HG03571 (cell line): Measurements from ENCODE around the gene PLOD1.
"Not testable (repeated sequence)": the region's sequence is repeated elsewhere in the genome, so short reads cannot be mapped to it uniquely, and the experiment has no call there.

Source experiments
- ATAC-seq: cut with Tn5 transposase; IDR thresholded peaks from one replicate; pipeline ENCODE4 v1.9.1; 2021; ENCODE audit not compliant: unreplicated experiment

PLOD1 gene

GRCh38 chr1:11912482-11913216 lies 21.9 kb upstream of the PLOD1 start:
- ATAC-seq, result not testable (repeated sequence)

DNA sequence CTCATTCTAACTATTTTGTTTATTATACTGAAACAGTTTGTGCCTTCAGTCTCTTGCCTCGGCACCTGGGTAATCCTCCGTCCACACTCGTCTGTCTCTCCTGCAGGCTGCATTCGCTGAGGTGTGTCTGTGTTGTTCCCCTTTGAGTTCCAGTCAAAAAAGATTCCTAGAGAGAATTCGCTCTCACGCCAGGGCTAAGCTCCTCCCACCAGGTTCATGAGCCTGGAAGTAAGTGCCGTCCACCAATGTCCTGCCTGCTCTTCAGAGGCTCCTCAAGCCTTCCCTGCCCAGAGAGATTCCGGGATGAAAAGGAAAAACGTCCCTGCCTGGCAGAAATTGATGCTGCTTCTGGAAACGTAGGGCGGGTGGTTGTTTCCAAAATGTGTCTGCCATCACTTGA lies 21.2 kb upstream of the PLOD1 start:
- ATAC-seq, result no peak

GRCh38 chr1:11914024-11914423 lies 20.5 kb upstream of the PLOD1 start:
- no peak for ATAC-seq

GRCh38 chr1:11918799-11919519 lies 15.6 kb upstream of the PLOD1 start:
- no peak for ATAC-seq

- no peak for ATAC-seq
Observed at GRCh38 chr1:11919621-11920020, 14.9 kb upstream of the PLOD1 start.

GRCh38 chr1:11920239-11920903 lies 14.1 kb upstream of the PLOD1 start:
- ATAC-seq, result no peak

- ATAC-seq, result no peak
Observed at GRCh38 chr1:11921022-11921421, 13.5 kb upstream of the PLOD1 start.

DNA sequence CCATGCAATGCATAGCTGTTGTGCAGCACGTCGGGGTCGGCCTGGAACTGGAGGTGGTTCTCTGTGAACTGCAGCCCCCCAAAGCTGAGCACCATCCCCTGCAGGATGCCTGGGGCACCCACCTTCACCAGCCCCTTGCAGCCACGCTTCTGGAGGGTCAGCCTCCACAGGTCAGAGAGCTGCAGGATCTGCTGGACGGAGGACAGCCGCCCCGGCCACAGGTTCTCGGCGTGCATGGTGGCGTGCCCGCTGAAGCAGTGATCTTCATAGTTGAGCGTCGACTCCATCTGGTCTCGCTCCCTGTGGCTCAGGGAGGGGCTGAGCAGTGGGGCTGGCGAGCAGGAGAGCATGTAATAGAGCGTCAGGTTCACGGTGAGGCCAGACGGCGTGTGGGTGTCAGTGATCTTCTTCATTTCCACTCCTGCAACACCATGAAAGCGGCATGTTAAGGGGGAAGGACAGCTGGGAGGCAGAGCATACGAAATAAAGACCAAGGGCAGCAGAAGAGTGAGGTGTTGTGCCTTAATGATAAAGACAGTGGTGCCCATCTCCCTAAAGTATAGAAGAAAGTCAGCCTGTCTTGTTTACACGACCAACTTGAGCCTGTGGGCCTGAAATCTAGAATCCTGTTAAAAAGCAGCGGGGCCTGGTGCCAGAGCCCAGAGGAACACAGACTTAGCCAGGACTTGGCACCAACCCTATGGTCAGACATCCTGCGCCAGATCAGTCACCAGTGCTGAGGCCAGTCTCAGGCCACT lies 11.3 kb upstream of the PLOD1 start:
- no peak for ATAC-seq

GRCh38 chr1:11923827-11924113 lies 10.7 kb upstream of the PLOD1 start:
- ATAC-seq, result no peak

DNA sequence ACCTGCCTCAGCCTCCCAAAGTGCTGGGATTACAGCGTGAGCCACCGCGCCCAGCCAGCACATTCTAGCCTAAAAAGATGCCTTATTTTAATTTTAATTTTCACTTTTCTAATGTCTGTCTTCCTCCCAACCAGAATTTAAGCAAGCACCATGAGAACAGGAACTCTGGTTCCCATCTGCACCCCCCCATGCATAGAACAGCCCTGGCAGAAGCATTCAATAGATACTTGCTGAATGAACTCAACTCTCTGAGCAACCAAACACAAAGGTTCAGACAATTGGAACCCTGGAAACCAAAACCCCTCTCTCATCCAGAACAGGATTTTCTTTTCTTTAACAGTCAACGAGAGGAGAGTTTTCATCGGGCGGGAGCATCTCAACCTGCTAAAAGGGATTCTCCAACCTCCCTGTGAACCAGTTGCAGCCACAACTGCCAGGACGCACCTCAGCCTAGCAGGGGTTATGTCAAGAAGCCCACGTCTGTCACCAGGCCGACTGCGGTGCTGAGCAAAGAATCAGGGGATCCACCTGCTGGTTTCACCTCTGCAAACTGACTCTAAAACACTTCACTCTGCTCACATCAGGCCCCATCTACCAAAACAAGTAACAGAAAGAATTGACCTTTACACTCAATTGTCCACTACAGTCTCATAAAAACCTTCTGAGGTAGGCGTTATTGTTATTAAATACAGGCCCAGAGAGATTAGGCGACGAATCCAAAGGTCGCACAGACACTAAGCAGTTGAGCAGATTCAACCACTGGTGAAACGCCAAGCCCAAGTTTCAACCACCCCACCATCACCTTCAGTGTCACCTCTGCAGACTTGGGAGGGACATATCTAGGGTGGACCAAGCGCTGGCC lies 10.0 kb upstream of the PLOD1 start:
- ATAC-seq, result no peak

- ATAC-seq, result peak; percentile 7
Observed at GRCh38 chr1:11925196-11925937, 9.2 kb upstream of the PLOD1 start.

DNA sequence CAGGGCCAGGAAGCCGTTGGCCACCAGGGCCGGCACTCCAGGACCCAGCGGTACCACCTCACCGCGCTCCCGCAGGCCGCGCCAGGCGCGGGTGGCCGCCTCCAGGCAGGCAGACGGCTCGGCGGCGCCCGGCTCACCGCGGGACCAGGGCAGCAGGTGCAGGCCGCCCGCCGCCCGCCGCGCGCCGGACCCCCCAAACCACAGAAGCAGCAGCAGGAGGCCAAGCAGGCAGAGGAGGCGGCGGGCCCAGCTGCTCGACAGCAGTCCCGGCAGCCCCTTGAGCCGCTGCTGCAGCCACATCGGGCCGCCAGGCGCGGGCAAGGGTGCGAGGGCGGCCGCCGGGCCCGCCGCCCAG lies 8.6 kb upstream of the PLOD1 start:
- ATAC-seq, result peak; percentile 33

DNA sequence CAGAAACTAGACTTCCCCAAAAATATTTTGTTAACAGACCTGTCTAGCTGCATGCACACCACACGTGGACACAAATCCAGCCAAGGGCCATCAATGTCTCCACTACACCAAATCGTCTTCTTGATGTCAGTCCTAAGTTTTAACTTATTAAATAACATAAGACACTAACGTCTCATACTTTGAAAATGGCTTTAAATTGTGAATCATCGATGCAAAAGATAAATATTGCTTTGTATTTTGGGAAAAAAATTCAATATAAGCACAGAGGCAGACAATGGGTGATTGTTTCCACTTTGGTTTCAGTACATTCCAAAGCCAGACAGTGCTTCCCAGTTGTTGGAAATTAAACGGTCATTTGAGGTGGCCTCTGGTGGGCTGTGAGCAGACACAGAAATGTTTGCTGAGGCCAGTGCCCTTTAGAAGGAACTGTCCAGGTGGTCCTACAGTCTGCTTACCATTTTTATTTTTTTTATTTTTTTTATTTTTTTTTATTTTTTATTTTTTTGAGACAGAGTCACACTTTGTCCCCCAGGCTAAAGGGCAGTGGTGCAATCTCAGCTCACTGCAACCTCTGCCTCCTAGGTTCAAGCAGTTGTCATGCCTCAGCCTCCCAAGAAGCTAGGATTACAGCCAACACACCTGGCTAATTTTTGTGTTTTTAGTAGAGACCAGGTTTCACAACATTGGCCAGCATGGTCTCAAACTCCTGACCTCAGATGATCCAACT lies 6.5 kb upstream of the PLOD1 start:
- no peak for ATAC-seq

- ATAC-seq, result no peak
Observed at GRCh38 chr1:11929849-11930248, 4.7 kb upstream of the PLOD1 start.

DNA sequence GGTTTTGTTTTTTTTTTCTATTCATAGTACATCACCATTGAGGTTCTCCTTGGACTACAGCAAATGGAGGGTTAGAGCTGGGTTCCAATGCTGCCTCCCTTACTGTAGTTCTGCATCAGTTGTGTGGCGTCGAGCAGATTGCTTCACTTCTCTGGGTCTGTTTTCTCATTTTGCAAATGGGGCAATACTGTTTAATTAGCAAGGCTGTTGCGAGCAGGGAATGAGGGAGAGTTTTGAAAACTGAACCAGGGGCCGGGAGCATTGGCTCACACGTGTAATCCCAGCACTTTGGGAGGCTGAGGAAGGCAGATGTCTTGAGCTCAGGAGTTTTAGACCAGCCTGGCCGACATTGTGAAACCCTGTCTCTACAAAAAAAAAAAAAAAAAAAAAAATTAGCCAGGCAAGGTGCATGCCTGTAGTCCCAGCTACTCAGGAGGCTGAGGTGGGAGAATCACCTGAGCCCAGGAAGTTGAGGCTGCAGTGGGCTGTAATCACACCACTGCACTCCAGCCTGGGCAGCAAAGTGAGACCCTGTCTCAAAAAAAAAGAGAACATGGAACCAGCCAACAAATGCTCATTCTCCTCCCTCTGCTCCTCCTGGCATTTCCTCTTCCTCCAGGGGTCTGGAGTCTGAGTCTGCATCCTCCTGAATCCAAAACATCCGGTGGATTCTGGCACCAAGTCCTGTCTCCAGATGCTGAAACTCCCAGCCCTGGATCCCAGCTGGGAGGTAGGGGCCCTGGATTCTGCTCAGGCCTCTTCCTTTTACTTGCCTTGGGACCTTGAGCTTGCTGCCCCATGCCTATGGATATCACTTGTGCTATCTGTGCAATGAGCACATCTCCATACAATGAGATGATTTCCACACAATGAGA lies 3.7 kb upstream of the PLOD1 start:
- no peak for ATAC-seq

DNA sequence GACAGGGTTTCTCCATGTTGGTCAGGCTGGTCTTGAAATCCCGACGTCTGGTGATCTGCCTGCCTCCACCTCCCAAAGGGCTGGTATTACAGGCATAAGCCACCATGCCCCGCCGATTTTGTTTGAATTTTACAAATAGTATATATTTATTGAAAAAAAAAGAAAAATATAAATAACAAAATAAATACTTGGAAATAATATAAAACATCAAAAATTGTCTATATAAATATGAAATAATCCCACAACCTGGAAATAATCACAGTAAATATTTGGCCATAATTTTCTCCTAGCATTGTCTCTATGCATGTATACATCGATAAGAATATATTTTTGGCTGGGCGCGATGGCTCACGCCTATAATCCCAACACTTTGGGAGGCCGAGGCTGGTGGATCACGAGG lies 2.7 kb upstream of the PLOD1 start:
- ATAC-seq, result no peak

DNA sequence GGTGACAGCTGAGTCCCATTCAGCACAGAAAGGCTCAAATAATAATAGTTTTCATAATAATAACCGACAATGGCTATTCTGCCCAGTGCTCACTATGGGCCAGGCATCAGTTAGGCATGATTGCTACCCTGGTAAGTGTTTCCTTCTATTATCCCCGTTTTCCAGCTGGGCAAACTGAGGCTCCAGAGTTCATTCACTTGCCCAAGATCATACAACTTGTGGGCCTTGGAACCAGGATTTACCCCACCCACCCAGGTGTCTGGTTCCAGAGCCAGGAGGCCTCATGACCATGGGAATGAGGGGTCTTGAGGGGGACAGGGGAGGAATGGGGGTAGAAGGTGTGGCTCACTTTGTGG lies 518 bp downstream of the PLOD1 start:
- peak; percentile 2 for ATAC-seq

DNA sequence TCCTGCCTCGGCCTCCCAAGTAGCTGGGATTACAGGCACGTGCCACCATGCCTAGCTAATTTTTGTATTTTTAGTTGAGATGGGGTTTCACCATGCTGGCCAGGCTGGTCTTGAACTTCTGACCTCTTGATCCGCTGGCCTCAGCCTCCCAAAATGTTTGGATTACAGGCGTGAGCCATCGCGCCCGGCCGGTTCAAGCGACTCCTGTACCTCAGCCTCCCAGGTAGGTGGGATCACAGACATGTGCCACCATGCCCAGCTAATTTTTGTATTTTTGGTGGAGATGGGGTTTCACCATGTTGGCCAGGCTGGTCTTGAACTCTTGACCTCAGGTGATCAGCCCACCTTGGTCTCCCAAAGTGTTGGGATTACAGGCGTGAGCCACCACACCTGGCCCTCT lies 1.2 kb downstream of the PLOD1 start:
- ATAC-seq, result not testable (repeated sequence)
